ENCODE data around the gene C2orf72.
"Not testable (repeated sequence)": the region's sequence is repeated elsewhere in the genome, so short reads cannot be mapped to it uniquely, and the experiment has no call there.

Gene C2orf72

DNA sequence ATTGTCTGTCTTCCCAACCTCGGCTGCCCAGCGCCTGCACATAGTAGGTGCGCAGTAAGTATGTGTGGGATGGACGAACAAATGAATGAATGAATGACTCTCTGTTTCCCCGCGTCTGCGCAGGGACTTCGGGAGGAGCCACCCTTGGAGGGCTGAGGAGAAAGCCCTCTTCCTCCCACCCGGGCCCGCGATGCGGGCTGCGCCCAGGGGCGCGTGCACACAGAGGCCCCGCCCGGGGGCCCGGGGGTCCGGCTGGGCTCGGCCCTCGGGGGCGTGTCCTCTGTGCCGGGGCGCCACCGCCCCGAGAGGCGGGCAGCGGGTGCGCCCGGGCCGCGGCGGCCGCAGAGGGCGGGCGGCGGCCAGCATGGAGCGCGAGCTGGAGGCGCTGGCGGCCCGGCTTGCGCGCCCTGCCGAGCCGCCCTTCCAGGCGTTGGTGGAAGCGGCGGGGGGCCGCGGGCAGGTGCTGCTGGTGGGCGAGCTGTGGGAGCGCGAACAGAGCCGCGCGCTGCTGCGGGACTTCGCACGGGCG lies at the start of gene C2orf72:
TSS of gene C2orf72 (plus strand) at position 322 of the 529 bp plus-strand sequence. CDS start at position 365, 43 bp downstream.
- DNase-seq (ENCODE audit: low read depth in 3 of 3), result no peak

GRCh38 chr2:230989731-230990130 lies 47.6 kb upstream of the C2orf72 start:
- DNase-seq (ENCODE audit: low read depth in 3 of 3), result no peak

- DNase-seq (ENCODE audit: low read depth in 3 of 3), result no peak
Observed at GRCh38 chr2:230990131-230990898, 47.0 kb upstream of the C2orf72 start.

- DNase-seq (ENCODE audit: low read depth in 3 of 3), result no peak
Observed at GRCh38 chr2:230990899-230991150, 46.5 kb upstream of the C2orf72 start.

DNA sequence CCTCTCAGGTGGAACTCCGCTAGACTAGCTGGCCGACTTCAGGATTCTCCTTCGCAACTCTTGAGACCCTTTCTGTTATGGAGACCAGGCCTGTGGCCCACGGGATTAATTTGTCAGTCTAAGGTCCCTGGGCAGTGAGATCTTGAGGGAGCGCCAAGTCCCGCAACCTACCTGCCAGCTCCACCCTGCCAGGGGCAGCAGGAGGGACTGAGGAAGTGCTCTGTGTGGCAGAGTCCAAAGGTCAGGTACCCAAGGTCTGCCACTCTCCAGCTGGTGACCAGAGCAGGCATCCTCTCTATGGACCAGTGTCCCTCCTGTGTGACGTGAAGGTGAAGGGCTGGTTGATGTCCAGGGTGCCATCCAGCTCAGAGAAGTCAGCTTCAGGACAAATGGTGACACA lies 45.7 kb upstream of the C2orf72 start:
- DNase-seq (ENCODE audit: low read depth in 3 of 3), result no peak

- DNase-seq (ENCODE audit: low read depth in 3 of 3), result no peak
Observed at GRCh38 chr2:230995821-230996220, 41.5 kb upstream of the C2orf72 start, which contains the start of gene SPATA3. SPATA3 (plus strand) TSS chr2:230996121; CDS start chr2:230996234, 113 bp downstream.

DNA sequence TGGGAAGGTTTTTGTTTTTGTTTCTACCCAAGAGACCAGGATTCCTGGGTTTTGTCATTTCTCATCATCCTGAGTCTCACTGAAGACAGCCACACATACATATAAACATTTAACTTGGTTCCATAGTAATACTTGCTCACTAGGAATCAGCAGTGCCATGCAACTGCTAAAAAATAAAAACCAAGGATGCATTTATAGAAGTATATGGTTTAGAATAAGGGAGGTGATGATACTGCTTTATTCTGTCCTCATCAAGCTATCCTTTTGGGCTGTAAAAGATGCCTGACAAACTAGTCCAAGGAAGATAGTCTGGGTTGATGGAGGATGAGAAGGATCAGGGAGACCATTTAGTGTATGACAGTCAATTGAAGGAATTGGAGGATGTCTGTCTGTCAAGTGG lies 40.7 kb upstream of the C2orf72 start:
- DNase-seq (ENCODE audit: low read depth in 3 of 3), result no peak

DNA sequence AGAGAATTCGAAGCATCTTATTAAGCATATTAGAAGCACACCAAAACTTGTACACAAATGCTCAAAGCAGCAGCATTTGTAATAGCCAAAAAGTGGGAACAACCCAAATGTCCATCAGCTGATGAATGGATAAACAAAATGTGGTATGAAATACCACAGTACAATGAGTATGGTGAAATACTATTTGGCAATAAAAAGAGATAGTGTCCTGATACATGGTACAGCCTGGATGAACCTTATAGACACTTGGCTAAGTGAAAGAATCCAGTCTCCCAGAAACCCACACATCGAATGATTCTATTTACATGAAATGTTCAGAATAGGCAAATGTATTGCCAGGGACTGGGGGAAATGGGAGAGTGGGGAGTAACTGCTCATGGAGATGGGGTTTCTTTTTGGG lies 38.4 kb upstream of the C2orf72 start:
- no peak for DNase-seq (ENCODE audit: low read depth in 3 of 3)

DNA sequence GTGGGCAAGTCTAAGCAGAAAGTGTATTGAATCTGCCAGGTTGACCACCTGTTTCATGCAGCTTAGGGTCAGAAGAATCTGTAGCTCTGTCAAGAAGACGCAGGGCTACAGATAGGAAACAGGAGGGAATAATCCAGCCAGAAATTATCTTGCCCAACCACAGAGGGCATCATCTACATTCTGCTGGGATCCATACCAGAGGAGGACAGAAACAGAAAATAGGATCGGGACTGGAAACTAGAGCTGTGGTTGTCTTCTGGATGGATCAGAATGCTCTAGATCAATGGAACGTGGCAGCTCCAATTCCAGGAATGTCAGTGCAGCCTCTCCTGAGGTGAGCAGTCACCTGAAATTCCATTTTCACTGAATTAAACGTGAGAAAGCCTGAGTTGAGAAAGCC lies 37.8 kb upstream of the C2orf72 start:
- DNase-seq (ENCODE audit: low read depth in 3 of 3), result no peak

DNA sequence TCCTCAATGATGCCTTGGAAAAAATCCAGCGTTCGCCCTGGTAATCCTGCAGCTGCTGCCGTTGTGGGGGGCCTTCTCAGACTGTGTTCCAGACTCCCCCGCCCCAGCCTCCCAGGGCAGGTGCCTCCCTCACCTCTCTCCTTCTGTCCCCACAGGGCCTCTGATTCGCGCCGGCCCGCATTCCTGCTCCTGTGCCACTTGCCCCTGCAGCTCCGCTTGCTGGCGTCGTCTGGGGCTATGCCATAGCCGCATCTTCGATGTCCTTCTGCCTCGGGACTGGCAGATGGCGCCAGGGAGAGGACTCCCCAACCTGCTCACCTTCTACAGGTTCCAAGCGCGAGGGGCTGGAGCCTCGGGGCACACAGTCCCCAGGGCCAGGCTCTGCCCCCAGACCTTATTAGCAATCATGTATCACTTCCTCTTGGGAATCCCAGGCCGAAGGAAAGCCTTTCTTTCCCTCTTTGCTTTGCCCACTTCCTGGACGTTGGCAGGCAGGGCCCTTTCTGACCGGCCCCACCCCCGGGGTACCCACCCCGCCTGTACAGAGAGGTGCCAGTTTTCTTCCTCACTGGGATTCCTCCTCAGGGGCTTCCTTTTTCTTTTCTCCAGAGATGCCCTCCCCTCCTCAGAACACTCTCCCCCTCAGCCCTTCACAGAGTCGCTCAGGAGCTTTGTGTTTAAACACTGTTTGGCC lies 37.0 kb upstream of the C2orf72 start:
- DNase-seq (ENCODE audit: low read depth in 3 of 3), result no peak

DNA sequence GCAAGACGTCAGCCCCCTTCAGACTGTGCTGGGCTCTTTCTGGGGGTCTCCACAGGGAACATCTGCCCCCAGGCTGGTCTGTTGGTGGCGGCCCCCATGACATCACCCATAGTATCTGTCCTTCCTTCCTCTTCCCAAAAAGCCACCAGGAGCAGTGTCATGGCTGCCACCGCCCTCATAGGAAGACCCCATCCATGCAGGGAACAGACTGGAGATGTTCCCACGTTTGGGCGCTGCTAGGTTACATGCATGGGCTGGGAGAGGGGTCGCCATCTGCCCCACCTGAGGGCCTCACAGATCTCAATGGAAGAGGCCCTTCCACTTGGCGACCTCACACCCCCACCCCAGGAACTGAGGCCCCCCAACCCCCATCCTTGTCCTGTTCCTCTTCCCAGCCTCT lies 36.3 kb upstream of the C2orf72 start:
- DNase-seq (ENCODE audit: low read depth in 3 of 3), result no peak

GRCh38 chr2:231001921-231002320 lies 35.4 kb upstream of the C2orf72 start:
- no peak for DNase-seq (ENCODE audit: low read depth in 3 of 3)

- DNase-seq (ENCODE audit: low read depth in 3 of 3), result no peak
Observed at GRCh38 chr2:231002641-231003040, 34.7 kb upstream of the C2orf72 start.

GRCh38 chr2:231003186-231003585 lies 34.1 kb upstream of the C2orf72 start:
- DNase-seq (ENCODE audit: low read depth in 3 of 3), result no peak

DNA sequence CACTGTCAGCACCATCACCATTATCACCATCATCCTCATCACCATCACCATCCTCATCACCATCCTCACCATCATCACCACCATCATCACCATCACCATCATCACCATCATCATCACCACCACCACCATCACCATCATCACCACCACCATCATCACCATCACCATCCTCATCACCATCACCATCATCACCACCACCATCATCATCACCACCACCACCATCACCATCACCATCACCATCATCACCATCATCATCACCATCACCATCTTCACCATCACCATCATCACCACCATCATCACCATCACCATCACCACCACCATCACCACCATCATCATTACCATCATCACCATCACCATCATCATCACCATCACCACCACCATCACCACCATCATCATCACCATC lies 32.4 kb upstream of the C2orf72 start:
- DNase-seq (ENCODE audit: low read depth in 3 of 3), result not testable (repeated sequence)

- DNase-seq (ENCODE audit: low read depth in 3 of 3), result no peak
Observed at GRCh38 chr2:231007286-231008098, 29.8 kb upstream of the C2orf72 start.

- DNase-seq (ENCODE audit: low read depth in 3 of 3), result no peak
Observed at GRCh38 chr2:231008131-231008530, 29.2 kb upstream of the C2orf72 start.

- no peak for DNase-seq (ENCODE audit: low read depth in 3 of 3)
Observed at GRCh38 chr2:231009236-231009919, 27.9 kb upstream of the C2orf72 start.

DNA sequence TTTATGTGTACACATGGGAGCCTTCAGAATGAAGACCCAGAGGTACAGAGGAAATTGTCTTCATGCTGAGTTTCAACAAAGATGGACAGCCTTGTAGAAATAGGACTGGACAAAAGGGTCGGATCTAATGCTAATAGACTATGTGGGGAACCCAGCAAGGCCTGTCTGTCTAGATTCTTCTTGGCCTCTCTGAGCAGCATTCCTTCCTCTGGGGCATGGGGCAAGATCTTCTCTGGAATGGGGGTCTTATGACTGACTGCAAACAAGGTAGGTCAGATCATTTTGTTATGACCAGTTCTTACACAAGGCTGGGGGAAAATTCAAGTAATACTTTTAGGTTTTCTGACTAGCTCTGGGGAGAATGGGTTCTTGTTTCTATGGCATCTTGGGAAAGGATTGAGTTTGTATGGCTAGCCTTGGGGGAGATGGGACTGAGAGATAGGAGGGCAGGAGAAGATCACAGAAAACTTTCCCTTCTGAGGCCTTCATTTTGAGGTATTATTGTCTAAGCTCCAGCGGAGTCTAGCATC lies 27.1 kb upstream of the C2orf72 start:
- no peak for DNase-seq (ENCODE audit: low read depth in 3 of 3)

DNA sequence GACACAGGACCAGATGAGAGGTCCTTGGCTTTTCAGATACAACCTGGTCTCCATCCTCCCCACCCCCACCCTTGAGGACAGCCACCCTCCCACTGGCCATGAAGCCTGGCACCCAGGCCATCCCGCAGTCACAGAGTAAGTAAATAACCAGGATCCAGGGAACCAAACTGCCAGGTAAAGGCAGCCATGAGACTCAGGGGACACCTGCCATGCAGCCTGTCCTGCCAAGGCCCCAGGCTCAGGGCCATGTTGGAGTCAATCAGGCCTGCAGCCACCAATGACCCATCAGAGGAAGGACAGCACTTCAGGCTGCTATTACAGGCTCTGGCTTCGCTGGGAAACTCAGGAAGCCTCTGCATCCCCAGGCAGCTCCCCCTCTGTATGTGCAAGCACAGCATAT lies 25.8 kb upstream of the C2orf72 start:
- DNase-seq (ENCODE audit: low read depth in 3 of 3), result no peak

DNA sequence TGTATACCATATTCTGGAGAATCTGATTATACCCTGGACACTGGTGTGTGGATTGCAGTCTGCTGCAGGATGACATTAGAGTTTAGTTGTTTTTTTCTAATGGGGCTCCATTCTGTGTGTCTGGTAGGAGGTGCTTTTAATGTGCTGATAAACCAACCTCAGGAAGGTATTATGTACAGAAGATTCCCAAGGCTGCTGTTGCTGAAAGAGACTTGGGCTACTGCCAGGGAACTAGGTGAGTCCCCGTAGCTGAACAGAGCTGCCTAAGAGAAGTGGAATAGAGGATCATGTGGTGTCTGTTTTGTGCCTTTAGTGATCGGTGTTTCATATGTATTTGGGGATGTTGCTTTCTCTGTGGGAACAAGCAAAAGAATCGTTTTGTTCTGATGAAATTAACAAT lies 24.9 kb upstream of the C2orf72 start:
- DNase-seq (ENCODE audit: low read depth in 3 of 3), result no peak

DNA sequence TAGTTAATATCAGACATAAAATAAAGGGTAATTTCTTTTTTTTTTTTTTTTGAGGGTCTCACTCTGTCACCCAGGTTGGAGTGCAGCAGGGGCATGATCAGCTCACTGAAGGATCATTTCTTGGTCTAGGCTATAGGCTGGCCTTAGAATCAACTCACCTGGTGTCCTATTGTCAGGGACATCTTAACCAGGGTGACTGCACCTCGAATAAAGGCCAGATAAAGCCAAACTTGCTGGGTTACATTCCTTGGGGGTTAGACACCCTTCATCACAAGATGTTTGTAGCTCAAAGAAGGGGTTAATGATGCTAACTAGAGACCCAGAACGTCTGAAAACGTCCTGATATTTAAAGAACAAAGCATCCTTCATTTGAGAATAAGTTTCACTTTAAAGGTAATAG lies 23.5 kb upstream of the C2orf72 start:
- DNase-seq (ENCODE audit: low read depth in 3 of 3), result no peak

Data from stimulated activated CD4-positive, alpha-beta T cell treated with anti-CD3 and anti-CD28 coated beads, TNF-alpha, amount 100 ng/mL, for 24 hours (primary cell).